Measurements from ENCODE around the gene PRG2.
"Not testable (repeated sequence)": the region's sequence is repeated elsewhere in the genome, so short reads cannot be mapped to it uniquely, and the experiment has no call there.

Gene PRG2

DNA sequence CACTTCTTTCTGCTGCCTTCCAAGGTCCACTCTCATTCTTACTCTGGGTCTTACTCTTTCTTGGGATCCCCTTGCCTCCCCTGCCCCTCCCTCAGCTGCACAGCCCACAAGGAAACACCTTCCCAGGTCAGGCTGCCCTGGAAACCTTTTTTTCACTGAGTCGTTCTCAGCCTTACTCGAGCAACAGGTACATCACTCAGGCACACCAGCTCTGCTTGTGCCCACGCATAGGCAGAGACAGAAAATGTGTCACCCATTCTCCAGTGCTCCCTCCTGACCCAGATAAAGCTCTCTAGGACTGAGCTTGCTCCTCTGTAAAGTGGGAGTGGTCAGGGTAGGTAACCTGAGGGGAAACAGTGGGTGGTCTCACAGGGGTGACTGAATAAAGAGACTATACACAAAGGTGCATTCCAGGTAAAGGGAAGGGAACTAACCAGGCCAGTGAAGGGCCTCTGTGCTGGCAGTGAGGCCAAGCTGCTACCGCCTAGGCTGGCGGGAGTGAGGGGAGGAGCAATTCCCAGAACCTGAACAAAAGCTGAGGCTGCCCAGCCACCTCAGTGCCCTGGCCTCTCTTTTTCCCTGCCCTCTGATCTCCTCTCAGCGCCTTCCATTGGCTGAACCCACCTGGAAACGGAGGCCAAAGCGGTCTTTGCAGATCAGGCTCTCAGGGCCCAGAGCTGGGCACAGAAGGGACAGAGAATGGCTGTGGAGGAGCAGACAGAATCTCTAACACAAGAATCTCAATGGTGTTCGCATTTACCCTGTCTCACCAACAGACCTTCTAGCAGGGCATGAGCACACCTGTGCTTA, 25.4 kb downstream of the PRG2 start:
- no peak for DNase-seq

DNA sequence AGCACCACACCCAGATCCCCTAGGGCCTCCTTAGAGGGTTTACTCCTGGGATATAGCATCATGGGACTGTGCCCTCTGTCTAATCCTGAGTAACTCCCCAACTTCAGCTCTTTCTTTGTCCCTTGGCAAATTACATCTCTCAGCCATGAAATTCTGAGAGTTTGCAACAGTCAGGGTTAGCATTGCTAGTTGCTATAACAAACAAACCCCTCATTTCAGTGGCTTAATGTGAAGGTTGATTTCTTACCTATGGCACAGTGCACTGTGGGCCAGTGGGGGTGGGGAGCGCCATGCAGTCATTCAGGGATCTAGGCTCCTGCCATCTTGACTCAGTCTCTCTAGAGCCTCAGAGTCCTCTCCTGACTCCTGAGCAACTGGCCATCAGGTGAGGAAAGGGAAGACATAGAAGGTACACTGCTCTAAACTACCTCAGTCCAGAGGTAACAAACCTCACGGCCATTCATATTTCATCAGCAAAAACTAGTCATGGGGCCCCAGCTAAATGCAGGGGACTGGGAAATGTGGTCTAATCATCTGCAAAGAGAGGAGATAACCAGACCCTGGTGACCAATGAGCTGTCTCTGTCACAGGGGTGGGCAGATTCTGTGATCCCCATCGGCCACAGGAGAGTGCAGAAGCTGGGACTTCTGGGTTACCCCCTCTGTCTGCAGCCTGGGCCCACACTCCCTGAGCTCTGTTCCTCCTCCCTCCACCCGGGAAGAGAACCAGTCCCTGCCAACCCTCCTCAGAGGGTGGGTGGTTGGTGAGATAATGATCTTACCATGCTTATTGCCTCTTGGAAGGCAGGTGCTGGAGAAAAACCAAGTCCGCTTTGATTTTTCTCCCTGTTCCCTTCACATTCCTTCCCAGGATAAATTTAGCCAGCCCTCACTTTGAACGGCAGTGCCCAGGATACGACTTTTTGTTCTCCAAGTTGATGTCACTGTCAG, 27.0 kb downstream of the PRG2 start:
- DNase-seq = no peak

GRCh38 chr11:57361926-57362325, 28.5 kb downstream of the PRG2 start:
- DNase-seq = no peak

GRCh38 chr11:57361420-57361819, 29.0 kb downstream of the PRG2 start:
- not testable (repeated sequence) for DNase-seq

DNA sequence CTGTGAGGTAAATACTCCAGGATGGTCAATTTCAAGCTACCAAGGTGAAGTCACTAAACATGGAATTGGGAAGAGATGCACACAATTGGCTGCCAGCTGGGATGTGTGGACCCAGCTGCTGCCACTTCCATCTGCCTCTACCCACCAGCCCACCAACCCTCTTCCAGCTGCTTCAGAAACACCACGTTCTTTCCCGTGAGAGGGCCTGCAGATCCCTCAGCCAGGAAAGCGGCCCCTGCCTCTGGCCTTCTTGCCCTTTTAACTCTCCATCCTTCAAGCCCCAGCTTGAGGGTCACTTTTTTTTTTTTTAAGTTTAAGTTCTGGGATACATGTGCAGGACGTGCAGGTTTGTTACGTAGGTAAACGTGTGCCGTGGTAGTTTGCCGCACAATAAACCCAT, 29.5 kb downstream of the PRG2 start:
- DNase-seq = no peak

DNA sequence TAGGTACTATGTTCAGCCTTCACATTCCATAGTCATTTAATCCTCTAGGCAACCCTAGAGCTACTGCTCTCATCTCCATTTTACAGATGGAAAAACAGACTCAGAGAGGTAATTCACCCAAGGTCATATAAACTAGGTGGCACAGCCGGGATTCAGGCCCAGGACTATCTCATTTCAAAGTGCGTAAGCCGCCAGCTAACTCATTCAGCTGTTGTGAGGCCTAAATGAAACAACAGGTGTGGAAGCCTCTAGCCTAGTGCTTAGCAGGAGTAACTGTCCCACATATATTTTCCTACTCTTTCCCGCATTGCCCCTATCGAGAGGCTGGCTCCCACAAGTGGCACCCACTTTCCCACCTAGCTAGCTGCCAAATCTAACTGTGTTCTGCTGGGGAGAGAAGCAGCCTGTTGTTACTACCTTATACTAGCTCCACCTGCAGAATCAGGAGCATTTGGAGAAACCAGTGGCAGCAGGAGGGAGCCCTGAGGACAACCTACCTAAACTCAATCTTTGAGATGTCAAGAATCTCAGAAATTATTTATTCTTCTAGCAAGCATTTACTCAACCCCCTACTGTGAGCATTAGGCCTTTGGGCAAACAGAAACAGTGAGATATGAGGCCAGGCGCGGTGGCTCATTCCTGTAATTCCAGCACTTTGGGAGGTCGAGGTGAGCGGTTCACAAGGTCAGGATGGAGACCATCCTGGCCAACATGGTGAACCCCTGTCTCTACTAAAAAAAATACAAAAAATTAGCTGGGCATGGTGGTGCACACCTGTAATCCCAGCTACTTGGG, 30.4 kb downstream of the PRG2 start:
- no peak for DNase-seq

GRCh38 chr11:57359396-57359795, 31.1 kb downstream of the PRG2 start:
- no peak for DNase-seq

DNA sequence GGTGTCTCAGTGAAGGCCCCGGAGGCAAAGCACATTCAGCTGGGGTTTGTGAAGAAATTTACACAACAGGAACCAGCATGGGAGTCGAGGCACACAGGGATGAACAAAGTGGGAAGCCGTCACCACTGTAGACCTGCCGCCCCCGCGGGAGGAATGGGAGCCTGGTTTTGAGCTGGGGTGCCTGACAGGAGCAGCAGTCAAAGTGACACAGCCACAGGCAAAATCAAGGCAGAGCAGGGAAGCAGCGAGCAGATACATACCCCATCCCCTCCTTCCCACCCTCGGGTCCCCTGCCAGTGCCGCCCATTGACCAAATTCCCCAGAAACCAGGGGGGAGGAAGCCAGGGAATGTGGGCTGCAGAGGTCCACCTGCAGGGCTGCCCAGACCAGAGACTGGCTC, 31.5 kb downstream of the PRG2 start:
- DNase-seq = no peak

DNA sequence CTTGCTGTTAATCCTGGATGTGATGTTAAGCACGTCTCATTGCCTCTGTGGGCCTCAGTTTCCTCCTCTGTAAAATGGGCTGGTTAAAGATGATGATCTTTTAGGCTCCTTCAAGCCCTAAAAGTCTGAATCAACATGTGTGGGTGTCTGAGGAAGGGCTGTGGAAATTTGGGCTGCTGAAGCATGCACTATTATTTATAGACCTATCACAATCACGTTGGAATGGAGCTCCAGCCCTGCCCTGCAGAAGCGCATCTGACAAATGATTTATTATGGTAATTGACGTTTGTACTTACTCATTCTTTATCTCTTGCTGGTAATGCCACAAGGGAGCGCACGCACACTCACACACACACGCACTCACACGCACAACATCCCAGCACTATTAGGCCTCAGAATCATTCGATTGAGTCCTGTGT, 31.9 kb downstream of the PRG2 start:
- DNase-seq = no peak

DNA sequence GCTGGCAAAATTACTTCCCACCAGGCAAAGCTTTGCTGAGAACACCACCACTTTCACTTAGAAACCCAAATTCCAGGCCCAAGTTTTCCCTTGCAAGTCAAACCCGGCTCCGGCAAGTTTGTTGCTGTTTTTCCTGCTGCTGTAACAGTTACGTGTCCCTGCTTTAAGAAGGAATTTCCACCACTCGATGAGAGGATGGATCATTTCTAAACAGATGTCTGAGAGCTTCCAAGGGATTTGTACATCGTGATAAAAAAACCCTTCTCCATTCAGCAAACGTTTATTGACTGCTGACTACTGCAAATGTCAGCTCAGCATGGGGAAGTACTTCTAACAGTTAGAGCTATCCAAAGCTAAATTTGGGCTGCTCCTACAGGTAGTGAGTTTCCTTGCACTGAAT, 32.6 kb downstream of the PRG2 start:
- DNase-seq = no peak

- no peak for DNase-seq
These were observed 33.1 kb downstream of the PRG2 start for GRCh38 chr11:57357310-57357709.

DNA sequence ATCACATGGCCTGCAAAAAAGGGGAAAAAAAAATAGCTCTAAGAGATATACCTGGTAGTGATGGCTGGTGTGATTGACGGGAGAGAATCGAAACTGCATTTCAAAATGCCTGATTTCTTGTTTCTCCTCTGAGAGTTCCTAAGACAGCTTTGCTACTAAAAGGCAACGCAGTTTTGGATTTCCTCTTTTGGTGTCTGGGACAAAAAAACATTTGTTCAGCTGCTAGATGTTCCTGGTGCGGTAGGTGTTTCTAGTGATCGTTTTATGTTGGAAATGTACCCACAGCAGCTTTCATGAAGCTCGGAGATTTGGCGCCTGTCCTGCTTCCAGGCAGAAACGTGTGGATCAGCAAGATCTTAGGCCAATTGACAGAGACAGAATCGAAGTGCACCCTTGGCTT, 34.2 kb downstream of the PRG2 start:
- no peak for DNase-seq

DNA sequence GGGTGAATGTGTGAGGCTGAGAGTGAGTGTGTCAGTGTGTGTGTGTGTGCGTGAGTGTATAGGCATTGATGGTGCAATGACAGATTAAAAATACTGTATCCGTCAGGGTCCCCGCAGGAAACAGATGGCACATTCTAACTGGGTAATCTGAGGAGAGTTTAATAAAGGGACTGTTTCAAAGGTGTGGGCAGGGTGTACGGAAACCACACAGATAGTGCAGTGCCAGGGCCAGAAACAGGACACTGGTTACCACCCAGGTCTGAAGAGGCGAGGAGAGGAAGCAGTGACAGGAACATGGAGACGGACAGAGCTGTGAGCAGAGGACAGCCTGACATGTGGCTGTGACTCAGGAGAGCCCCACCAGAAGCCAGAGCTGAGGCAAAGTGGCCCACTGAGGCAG, 35.8 kb downstream of the PRG2 start:
- no peak for DNase-seq

- no peak for DNase-seq
These were observed 36.6 kb downstream of the PRG2 start for GRCh38 chr11:57353852-57354251.

- DNase-seq = no peak
These were observed 37.0 kb downstream of the PRG2 start for GRCh38 chr11:57353446-57353845.

DNA sequence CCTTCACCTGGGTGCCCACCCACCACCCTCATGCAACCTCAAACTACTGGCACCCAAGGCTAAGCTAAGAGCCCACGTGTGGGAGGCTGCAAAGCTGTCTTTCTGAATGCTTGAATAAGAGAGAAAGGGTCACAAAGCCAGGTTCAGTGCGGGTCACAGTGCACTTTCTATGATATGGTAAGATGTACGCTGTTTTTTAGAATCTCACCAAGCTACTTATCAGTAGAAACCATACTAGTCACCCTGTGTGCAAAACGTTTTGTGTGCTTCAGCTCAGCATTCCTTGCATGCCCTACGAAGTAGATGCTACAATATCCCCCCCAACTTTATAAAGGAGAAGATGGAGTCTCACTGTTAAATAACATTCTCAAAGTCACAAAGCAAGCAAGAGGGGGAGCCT, 37.4 kb downstream of the PRG2 start:
- DNase-seq = no peak

- DNase-seq = no peak
These were observed 40.8 kb downstream of the PRG2 start for GRCh38 chr11:57349491-57350274.

DNA sequence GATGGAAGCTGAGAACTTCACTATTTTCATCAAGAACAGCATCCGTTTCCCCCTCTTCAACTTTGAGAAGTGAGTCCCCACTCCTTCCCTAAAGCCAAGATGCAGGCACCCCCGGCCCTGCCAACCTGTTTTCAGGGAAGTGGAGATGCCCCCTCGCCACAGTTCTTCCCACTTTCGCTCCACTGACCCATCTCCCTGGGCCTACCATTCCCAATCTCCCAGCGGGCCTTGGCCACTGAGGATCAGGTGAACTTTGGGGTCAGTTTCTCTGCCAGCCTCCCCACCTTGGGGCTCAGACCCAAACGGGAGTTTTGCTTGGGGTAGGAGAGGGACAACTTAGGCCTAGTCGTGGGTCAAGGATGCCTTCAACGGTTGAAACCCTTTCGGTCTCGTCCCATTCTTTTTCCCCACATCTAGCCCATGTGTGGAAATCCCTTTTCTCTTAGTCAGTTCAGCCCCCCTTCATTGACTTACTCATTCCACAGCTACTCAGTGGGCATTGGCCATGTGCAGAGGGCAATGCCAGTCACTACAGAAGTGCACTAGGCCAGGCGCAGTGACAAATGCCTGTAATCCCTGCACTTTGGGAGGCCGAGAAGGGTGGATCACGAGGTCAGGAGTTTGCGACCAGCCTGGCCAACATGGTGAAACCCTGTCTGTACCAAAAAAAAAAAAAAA, 41.7 kb downstream of the PRG2 start:
- DNase-seq = no peak

- DNase-seq = no peak
These were observed 42.4 kb downstream of the PRG2 start for GRCh38 chr11:57348052-57348451.

DNA sequence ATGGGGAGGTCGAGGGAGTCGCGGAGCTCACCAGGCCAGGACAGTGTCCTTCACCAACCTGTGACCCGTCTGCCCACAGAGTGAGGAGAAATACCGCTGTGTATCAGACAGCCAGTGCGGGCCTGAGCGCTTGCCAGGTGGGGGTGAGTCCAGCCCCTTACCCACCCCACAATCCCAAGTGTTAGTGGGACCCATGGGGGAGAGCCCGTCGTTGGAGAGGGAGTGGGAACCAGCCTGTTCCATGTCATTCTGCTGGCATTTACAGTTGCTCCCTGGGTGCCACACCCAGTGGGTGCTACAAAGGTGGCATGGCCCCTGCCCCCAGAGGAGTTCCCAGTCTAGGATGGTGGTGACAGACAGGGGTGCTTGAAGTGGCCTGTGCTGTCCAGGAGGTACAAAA, 43.1 kb downstream of the PRG2 start:
- DNase-seq = no peak

- DNase-seq = no peak
These were observed 44.8 kb downstream of the PRG2 start for GRCh38 chr11:57345555-57346211.

Measured in SHP77 treated with DMSO at 0.1 percent for 48 hours (cell line).